Activated CD4-positive, CD25-positive, alpha-beta regulatory T cell (primary cell): Measurements from ENCODE around the gene ATG2B.
"Not testable (repeated sequence)": the region's sequence is repeated elsewhere in the genome, so short reads cannot be mapped to it uniquely, and the experiment has no call there.

Experiments
- DNase-seq, 4 experiments: peaks; one replicate each; lab custom pipeline; 2025; lab: John Stamatoyannopoulos, UW

Gene ATG2B

DNA sequence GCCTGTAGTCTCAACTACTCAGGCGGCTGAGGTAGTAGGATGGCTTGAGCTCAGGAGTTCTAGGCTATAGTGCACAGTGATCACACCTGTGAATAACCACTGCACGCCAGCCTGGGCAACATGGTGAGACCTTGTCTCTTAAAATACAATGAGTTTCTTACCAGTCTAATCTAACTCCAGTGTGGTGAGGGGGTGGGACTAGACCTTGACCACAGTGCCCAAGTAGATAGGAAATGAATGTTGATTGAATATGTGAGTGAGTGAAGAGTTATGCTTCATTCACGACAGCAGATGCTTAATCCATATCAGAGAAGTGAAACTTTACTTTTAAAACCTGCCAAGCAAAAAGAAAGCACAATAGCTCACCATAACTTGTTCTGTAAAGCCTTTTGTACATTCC, 17.6 kb upstream of the ATG2B start:
- DNase-seq: no peak

DNA sequence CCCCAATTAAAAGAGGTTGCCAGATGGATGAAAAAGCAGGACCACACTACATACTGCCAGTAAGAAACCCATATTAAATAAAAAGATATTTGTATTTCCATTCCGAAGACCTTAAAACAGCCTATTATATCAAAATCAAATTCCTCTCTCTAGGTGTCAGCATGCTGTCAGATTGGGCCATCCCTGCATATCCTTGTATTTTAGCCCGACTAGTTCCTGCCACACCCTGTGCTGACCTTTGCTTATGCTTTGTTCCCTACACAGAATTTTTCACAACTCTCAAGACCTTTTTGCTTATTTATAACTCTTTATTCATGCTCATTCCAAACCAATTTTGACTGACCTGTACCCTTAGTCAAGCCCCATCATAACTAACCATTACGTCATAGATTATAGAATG, 13.0 kb upstream of the ATG2B start:
- no peak for DNase-seq

DNA sequence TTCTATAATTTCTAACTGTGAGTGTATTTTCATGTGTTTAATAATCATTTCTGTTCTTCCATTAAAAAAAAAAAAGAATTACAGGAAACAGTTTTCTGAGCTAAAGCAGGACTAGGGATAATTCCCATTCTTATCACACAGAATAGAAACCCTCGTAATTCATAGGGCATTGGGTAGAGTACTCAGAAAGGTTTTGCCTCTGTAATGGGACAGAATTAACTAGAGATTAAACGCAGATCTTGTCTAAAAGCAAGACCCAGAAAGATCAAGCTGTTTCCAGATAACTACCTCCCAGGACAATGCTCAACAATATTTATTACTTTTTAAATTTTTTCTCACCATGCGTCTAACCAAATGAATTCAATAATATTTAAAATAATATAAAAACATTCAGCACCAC, 10.4 kb upstream of the ATG2B start:
- DNase-seq: no peak

- no peak for DNase-seq
Observed at GRCh38 chr14:96370528-96370927, 7.4 kb upstream of the ATG2B start.

- DNase-seq: no peak
Observed at GRCh38 chr14:96368534-96368933, 5.4 kb upstream of the ATG2B start.

- DNase-seq: no peak
Observed at GRCh38 chr14:96364962-96365361, 1.8 kb upstream of the ATG2B start.

DNA sequence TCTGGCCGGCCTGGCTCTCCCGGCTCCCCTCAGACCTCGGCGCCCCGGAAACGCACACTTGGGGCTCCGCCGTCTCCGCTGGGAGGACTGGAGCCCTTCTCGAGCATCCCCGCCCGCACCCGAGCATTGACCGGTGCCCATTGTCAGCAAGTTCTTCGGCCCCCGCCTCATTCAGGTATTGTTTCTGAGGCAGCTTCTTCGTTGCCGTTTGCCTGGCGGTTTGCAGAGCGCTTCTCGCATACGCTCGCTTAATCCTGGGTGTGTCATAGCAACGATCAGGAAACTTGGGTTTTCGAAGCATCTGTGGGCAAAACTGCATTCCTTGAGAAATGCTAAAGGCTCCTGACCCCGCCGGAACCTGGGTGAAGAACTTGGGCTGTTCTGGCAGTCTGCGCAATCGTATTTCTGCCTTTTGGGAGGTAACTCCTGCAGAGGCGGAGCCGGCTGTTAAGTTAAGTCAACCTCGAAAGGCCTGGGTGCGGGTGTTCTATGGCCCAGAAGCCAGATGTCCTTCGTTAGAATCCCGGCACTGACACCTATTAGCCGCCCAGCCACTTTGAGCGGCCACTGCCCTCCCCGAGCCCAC, 703 bp upstream of the ATG2B start:
- peak in 3 of 4 experiments; percentile 7 to 32 (median 9) for DNase-seq

GRCh38 chr14:96362071-96362964, 823 bp downstream of the ATG2B start:
- DNase-seq: peak in 3 of 4 experiments; percentile 5 to 9 (median 6)

- DNase-seq: no peak
Observed at GRCh38 chr14:96359959-96360358, 3.2 kb downstream of the ATG2B start.

DNA sequence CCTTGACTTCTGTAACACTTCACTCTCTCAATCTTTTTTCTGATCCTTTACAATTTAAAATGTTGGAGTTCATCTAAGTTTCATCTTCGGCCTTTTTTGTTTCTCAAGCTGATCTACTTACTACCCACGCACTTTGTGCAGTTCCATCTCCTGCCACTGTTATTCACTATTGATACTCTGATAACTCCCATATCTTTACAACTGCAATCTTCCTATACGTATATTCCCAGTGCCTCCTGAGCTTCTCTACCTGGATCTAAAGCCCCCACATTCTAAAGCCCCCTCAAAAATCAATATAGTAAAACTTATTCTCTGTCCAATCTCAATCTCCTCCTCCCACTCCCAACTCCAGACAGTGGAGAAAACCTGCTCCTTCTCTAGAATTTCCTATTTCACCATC, 5.9 kb downstream of the ATG2B start:
- DNase-seq: no peak

GRCh38 chr14:96354246-96354645, 8.9 kb downstream of the ATG2B start:
- no peak for DNase-seq

DNA sequence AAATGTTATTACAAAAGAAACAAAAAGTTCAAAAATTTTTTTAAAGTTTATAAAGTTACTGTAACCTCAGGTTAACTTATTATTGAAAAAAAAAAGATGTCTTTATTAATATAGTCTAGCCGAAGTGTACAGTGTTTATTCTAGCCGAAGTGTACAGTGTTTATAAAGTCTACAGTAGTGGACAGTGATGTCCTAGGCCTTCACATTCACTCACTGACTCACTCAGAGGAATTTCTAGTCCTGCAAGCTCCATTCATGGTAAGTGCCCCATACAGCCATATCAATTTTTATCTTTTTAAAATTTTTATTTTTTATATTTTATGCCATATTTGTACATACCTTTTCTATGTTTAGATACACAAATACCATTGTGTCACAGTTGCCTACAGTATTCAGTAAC, 10.4 kb downstream of the ATG2B start:
- DNase-seq: no peak

DNA sequence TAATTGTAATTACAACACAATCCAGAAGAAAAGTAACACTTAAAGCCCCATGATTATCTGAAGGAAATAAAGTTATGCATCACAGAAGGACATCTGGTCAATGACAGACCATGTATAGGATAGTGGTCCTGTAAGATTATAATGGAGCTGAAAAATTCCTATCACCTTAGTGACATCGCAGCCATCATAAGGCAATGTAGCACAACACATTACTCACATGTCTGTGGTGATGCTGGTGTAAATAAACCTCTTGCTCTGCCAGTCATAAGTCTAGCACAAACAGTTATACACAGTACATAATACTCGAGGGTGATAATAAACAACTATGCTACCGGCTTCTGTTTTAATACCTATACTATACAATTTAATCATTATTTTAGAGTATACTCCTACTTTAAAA, 11.2 kb downstream of the ATG2B start:
- no peak for DNase-seq

DNA sequence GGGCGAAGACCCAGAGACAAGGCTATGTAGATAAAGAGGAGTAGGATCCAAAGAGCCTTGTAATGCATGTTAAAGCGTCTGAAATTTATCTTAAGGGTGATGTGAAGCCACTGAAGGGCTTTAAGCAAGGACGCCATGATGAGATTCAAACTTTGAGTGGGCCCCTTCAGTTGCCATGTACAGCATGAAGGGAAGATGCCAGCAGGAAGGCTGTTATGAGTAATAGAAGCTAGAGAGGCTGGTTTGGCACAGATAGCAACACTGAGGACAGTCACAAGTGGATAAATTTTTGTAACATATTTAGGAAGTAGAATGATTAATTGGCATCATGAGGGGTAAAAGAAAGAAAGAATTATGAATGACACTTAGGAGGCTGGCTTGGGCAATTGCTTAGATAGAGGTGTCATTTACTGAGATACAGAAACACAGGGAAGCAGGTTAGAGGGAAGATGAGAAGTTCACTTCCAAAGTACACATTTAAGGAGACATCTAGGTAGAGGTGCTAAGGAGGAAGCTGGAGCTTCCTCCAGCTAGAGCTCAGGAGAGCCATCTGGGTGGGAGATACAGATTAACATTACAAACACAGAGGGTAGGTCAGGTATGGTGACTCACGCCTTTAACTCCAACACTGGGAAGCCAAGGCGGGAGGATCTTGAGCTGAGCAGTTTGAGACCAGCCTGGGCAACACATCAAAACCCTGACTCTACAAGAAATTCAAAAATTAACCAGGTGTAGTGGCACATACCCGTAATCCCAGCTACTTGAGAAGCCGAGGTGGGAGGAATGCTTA, 13.7 kb downstream of the ATG2B start:
- no peak for DNase-seq

- not testable (repeated sequence) for DNase-seq
Observed at GRCh38 chr14:96347957-96348356, 15.2 kb downstream of the ATG2B start.

- no peak for DNase-seq
Observed at GRCh38 chr14:96345669-96346068, 17.5 kb downstream of the ATG2B start.

DNA sequence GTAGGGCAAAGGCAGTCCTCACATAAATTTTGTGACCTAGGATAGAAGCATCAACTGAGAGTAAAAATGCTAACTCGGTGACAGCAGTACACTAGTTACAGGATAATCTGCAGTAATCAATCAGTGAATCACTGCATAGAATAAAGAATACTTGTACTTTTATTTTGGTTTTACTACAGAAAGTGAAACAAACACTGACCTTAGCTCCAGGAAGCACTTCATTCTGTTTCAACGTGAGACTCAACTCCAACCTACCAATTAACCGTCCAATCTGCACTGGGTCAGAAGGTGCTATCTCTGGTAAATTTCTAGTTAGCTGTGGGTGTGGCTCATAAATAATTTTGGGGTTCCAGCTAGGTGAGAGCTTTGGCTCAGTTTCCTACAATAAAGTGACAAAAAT, 21.8 kb downstream of the ATG2B start:
- DNase-seq: no peak

GRCh38 chr14:96338551-96338950, 24.6 kb downstream of the ATG2B start:
- no peak for DNase-seq

DNA sequence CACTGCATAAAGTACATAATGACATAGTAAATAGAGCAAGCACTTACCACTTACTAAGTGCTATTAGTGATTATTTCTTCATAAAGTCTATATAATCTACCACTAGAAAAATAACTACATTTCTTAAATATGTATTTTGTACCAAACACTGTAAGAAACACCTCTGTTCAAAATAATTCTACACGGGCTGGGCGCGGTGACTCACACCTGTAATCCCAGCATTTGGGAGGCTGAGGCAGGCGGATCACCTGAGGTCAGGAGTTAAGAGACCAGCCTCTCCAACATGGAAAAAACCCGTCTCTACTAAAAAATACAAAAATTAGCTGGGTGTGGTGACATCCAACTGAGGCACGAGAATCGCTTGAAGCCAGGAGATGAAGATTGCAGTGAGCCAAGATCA, 38.9 kb downstream of the ATG2B start:
- DNase-seq: no peak

DNA sequence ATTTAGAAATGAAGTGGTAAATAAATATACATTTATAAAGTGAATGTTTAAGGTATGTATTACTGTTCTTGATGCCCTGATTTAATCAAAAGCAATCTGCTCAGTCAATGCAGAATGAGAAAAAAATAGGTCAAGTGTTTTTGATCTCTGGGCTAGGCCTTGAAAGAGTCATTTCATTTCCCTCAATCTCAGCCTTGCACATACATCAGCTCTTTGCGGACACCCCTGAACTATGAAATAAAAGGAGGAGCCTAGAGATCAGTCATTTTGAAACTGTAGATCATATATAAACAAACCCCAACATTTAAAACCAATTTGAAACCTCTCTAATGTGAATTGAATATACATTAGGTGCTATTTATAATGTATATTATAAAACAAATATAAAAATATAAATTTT, 42.5 kb downstream of the ATG2B start:
- no peak for DNase-seq

- no peak for DNase-seq
Observed at GRCh38 chr14:96318836-96319235, 44.3 kb downstream of the ATG2B start.

DNA sequence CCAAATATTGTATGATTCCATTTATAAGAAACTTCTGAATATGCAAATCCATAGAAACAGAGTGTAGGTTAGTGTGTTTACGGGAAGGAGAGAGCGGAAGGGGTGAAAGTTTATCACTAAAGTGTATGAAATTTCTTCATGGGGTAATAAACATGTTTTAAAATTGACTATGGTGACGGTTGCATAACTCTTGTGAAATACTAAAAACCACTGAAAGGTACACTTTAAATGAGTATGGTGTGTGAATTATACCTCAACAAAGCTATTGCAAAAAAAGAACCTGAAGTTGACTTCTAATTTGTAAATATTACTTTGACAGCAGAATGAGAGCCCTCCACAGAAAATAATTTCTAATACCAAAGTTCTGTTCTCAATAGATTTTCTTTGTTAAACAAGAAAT, 47.1 kb downstream of the ATG2B start:
- DNase-seq: no peak

- no peak for DNase-seq
Observed at GRCh38 chr14:96310906-96311305, 52.2 kb downstream of the ATG2B start.
